GM21528 (cell line): ENCODE data around the gene ZSCAN12.

Source experiments
- ATAC-seq: cut with Tn5 transposase; IDR thresholded peaks from one replicate; pipeline ENCODE4 v1.9.1; 2021; ENCODE audit warnings: mild to moderate bottlenecking, moderate library complexity; ENCODE audit not compliant: unreplicated experiment, low FRiP score

Gene ZSCAN12

DNA sequence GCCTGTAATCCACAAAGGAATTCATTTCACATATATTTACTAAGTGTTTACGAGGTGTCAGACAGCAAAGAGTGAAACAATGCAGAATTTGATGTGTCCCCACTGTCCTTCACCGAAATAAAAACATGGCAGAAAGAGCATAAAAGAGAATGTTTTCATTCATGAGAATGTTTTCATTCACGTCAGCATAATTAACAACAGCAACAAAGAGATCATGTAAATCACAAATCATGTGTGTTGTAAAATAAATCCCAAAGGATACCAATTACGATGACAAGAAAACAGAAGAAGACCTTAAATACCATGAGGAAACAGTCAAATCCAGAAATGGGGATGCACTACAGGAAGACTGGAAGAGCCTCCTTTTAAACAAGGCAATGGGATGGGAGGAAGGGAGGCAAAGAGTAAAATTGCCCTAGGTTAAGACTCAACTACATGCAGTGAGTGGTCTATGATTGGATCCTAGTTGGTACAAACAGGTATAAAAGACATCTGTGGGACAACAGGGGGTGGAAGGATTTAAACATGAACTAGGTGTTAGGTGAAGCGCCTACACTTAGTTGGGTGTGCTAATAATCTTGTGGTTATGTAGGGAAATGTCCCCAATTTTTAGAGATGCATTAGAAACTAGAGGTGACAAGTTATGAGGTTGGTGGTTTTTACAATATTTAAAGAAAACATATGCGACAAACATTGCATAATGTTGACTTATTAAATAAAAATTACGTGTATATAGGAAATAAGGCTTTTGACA lies 65.1 kb downstream of the ZSCAN12 start:
- ATAC-seq = no peak

- no peak for ATAC-seq
Measured at GRCh38 chr6:28333599-28334018, 65.9 kb downstream of the ZSCAN12 start.

GRCh38 chr6:28333047-28333446 lies 66.5 kb downstream of the ZSCAN12 start:
- ATAC-seq = no peak

- no peak for ATAC-seq
Measured at GRCh38 chr6:28330041-28330440, 69.5 kb downstream of the ZSCAN12 start.
